Activated gamma-delta T cell treated with anti-CD3 and anti-CD28 coated beads, Interleukin-2, amount 50 U/mL, for 16 hours (primary cell): Measurements from ENCODE around the gene CYB5A.

ENCODE experiments used
- DNase-seq: peaks from one replicate; pipeline ENCODE4 v3.0.0-alpha.2; 2020; ENCODE audit warnings: low read depth

Gene CYB5A

DNA sequence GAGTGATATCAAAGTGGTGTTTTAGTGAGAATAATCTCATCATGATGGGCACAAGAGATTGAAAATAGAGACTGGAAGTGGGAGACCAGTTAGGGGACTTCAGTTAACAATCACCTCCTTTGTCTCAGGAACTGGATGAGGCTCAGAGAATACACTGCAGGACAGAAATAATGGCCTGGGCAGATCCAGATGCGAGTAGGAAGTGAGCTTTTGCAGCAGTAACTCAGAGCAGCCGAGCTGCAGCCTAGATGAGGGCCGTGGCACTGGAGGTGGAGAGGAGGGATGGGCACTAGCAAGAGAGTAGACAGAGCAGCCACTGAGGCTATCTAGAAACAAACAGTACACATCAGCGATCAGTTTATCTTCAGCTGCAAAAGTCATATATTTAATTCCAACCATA, 48.6 kb downstream of the CYB5A start:
- DNase-seq = no peak

DNA sequence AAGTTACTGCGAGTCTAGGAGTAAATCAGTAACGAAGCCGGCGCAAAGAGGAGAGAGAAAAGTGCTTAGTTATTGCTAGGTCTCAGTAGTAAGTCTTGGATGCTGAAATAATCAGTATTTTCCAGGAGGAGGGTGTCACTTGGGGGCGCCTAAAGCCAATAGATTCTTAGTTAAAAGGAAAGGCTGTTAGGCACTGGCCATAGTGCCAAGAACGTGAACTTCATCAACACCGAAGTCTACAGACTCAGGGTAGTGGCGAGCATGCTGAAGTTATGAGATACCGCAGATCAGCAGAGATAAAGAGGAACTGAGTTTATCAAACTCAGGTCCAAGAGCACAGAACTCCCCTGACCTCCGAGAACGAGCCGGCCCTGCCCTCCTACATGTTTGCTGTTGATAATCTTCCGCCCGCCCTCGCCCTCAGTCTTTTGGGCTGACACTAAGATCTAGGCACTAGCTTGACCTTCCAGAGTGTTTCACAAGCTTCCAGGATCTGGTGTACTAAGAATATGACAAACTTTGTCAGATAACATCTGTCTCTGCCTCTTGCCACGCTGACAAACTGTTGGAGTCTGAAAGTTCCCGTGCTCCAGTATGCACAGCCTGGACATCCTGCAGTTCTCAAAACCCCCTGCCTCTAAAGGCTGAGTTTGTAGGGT, 49.2 kb downstream of the CYB5A start:
- no peak for DNase-seq

DNA sequence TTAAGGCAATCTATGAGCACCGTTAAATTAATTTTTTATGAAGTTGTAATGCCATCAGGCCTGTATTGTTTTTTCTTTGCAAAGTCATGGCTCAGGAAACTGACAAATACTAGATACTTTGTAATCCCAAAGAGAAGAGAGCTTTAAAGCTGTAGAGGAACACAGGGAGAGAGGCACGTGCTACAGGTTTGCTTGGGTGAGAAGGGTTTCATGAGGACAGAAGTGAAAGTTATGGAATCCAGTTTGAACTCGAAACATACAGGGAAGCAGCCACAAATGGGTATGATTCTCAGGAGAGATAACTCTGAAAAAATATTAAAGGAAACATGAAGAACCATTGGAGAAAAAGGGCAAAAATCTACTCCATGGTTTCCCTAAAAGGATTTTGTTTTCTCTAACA, 49.8 kb downstream of the CYB5A start:
- DNase-seq = no peak

DNA sequence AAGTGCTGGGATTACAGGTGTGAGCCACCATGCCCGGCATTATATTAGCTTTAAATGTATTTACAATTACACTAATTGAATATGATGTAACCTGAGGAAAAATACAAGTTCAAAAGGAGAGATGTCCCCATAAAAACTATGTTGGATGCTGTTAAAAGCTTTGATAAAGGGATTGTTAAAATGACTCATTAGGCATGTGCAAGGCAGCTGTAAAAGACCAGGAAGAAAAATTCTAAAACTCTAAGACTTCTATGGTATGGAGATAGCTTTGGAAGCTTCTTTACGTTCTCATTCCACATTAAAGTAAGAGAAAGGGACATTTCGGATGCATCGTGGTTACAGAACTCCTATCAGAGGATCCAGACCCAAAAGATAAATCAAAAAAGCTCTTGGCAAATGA, 50.3 kb downstream of the CYB5A start:
- no peak for DNase-seq

DNA sequence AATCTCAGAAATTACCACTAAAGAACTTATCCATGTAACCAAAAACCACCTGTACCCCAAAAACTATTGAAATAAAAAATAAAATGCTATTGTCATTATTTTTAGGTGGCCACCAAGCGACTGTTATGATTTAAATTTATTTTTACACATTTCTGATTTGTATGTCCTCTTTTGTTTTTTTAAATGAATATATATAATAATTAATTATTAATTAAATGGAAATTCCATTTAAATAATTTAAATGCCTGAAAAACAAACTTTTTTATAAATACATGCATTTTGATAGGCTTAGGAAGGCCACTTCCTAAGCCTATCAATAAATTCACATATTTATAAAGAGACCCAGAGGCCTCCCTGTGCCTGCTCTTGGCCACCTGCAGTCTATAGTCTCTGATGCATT, 52.2 kb downstream of the CYB5A start:
- no peak for DNase-seq

DNA sequence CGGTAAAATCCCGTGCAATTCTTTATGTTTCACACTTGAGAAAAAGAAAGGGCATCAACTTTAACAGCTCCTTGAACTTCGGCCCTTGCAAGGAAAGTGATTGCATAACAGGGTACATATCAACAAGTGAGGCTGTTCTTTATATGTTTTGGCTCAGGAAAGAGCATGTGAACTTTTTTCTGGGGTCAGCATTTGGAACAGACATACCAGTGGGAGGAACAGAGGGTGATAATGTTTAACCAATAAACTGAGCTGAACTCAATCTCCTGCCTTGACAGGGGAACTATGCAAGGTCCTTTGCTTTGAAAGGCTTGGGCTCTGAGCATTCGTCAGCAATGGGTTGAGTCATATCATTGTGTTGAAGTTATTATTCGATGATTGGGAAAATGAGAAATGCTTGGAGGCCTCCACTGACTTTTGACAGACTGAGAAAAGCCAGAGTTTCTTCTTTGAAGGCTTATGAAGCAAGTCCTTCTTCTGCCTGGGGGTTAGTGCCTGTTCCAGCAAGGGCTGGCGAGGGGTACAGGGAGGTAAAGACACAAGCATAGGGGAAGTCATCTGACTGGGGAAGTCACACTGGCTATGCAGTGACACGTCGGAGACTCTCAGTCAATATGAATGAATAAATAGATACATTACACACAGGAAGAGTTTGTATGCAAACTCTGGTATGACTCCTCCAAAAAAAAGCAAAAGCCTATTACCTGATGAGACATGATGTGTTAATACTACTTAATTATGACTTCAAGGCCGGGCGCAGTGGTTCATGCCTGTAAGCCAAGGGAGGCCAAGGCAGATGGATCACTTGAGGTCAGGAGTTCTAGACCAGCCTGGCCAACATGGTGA, 57.2 kb downstream of the CYB5A start:
- DNase-seq = no peak

DNA sequence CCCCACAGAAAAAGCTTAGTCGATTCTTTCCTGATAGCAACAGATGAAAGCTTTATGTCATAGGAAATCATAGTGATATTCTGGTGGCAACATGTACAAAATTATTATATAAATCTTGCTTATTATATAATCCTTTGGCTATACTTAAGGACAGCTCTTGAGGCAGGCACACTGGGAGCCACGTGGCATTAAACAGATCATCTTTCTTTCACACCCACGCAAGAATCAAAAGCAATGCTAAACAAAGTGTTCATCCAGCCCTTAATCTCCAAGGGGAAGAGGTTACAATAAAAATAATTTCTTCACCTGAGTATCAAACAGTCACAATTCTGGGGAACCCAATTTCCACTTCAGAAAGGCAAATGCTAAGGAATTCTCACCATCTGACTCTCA, 57.8 kb downstream of the CYB5A start:
- DNase-seq = no peak

DNA sequence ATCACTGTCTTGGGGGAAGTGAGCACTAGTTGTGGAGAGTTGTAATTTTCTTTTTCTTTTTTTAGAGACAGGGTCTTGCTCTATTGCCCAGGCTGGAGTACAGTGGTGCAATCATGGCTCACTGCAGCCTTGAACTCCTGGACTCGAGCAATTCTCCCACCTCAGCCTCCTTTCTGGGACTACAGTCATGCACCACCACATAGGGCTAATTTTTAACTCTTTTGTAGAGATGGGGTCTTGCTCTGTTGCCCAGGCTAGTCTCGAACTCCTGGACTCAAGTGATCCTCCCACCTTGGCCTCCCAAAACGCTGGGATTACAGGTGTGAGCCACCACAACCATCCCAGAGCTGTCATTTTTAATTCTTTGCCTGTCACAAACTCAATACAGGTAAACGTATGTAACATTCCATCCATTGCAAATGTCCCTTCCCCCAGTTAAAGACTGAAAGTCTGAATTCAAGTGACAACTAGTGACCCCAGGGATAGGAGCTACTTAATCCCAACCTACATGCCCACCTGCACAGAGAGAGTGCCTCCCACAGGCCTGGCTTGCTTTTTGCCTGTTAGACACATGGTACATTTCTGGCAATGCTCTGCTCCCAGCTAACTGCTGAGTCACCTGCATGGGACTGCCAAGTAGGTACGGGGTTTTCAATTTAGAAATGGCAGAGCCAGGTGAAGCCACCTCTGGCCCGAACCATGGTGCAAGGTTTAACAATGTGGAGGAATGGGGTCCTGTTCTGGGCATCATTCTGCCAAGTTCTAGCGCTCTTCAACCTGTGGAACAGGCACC, 60.6 kb downstream of the CYB5A start:
- DNase-seq = no peak

DNA sequence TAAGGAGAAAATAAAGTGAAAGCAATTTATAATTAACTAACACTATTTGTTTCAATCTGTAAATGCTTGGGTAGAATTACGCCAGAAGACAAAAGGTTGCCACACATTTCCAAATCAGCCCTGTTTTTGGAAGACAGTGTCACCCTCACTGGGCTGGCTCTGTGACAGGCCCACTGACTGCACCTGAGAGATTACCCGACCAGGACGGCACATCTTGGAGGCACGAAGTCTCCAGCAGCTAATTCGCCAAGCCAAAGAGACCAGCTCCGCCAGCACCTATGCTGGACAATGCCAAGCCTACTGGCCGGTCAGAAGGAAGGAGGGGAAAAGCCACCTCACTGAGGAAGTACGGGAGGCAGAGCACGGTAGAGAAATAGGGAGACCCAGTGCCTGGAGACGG, 61.9 kb downstream of the CYB5A start:
- DNase-seq = no peak

DNA sequence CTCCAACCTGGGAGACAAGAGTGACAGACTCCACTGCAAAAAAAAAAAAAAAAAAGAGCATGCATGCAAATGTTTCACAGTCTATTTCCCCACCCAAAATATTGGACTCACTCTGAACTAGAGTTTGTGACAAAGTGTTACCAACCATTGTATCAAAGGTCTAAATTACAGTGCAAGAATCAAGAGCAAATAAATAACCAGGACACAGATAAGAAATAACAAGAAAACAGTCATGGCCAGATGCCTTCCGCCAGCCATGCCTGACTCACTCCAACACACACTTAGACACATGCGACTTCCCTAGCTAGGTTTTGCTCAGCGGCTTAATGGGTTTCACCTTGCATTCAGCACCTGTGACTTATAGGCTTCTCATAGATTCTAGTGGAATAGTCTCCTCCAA, 62.8 kb downstream of the CYB5A start:
- DNase-seq = no peak

DNA sequence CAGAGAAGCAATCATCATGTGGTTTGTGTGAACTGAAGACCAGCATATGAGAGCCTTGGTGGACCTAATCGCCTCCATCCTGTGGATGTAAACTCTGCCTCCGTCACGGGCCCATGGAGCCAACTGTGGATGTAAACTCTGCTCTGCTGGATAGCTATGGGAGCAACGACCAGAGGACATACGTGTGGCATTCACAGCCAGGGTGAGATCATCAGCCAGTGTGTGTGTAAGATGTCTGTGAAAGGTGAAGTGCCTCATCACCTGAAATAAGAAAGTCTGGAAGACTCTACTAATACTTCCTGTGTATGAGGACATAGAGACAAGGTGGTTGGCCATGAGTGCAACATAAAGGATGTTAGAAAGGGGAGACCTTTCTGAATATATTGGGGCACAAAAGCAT, 63.5 kb downstream of the CYB5A start:
- no peak for DNase-seq

DNA sequence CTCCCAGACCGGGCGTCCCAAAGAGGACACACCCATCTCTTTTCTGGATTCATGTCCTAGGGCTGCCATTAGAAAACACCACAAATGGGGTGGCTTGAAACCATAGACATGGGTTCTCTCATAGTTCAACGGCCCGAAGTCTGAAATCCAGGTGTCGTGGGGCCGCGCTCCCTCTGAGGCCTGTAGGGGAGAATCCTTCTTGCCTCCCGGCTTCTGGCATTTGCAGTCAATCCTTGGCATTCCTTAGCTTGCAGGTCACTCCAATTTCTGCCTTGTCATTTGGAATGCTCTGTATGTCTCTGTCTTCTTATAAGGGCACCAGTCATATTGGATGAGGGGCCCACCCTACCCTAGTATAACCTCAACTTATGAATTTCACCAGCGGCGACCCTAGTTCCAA, 65.1 kb downstream of the CYB5A start:
- no peak for DNase-seq

DNA sequence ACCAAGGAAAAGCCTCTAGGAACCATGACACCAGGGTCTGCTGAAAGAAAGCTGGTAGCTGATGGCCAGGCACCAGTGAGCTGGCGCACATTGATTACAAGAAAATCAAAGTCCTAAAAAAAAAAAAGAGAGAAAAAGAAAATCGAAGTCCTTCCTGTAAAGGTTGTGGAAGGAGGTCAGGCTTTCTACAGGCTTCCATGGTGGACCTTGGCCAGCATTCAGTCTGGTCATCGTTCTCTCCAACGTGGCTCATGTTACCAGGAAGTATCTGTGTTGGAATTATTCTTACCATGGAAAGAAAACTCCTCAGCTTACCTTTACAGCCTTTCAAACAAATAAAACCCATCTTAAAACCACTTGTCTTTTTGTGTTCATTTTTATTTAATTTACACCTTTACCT, 65.6 kb downstream of the CYB5A start:
- DNase-seq = no peak

DNA sequence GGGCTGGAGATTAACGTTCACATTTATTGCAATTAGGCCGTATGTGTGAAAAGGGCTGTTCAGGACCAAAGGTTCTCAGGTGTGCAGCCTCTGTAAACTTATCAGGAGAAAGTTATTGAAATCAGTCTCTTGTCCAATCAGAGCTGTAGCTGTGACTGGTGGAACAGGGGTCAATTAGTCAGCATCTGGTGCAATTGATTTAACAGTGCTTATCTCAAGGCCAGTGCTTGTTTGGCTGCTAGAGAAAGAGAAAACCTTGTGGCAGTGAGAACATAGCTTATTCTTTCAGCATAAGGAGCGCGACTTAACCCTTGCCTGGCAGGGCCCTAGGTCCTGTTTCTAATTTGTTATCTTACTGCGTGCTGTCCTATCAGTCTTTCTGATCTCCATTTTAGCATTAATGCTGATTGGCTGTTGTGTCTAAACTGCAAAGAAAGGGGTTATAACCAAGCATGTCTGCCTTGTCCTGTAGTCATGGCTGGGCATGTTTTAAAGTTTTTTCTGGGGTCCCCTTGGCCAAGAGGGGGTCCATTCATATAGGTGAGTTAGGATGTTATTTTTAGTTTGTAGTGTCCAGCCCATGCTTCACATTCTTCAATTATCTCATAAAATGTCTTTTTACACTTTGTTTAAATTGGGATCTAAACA, 66.4 kb downstream of the CYB5A start:
- no peak for DNase-seq

DNA sequence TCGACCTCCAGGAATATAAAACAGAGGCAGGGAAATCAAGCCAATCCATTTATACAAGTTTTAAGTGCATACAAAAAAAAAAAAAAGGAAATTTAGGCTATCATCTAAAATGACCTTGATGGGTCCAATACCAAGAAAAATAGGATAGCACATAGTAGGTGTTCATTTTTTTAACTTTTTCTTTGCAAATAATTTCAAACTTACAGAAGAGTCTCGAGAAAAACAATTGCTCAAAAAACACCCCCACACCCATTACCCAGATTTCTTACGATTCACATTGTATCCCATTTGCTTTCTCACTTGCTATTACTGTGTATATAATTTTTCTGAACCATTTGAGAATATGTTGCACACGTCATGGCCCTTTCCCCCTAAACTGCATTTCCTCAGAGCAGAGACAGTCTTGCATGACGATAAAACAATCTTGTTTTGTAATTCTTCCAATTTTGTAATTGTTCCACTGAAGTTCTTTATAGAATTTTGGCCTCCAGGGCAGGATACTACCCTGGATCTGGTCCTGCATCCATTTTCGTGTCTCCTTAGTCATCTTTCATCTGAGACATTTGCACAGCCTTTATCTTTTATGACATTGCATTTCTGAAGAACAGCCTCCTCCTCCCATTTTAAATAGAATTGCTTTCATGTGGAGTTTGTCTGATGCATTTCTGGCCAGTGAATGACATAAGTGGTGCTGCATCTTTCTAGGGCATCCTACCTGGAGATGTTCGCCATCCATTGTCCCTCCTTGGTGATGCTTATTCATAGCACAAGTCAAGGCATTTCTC, 68.9 kb downstream of the CYB5A start:
- DNase-seq = no peak

DNA sequence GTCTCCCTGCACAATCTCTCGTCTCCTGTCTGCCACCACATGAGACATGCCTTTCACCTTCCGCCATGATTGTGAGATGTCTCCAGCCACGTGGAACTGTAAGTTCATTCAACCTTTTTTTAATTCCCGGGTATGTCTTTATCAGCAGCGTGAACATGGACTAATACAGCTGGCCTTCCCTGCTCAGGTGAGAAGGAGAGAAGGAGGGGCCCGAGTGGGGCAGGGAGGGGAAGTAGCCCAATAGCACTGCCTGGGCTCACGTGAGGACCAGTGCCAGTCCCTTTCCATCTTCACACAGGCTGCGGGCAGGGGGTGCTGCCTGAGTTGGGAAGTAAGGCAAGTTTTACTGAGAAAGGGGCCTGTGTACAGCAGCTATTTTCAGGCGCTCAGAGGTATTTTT, 70.7 kb downstream of the CYB5A start:
- no peak for DNase-seq

DNA sequence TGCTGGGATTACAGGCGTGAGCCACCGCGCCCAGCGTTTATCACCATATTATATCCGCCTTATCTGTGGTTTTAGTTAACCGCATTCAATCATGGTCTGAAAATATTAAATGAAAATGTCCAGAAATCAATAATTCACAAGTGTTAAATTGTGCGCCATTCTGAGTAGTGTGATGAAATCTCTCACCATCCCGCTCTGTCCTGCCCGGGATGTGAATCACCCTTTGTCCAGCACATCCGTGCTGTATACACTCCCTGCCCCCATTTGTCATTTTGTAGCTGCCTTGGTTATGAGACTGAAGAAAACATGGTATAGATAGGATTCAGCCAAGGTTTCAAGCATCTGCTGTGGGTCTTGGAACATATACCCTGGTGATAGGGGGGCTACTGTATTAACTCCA, 72.7 kb downstream of the CYB5A start:
- DNase-seq = no peak

DNA sequence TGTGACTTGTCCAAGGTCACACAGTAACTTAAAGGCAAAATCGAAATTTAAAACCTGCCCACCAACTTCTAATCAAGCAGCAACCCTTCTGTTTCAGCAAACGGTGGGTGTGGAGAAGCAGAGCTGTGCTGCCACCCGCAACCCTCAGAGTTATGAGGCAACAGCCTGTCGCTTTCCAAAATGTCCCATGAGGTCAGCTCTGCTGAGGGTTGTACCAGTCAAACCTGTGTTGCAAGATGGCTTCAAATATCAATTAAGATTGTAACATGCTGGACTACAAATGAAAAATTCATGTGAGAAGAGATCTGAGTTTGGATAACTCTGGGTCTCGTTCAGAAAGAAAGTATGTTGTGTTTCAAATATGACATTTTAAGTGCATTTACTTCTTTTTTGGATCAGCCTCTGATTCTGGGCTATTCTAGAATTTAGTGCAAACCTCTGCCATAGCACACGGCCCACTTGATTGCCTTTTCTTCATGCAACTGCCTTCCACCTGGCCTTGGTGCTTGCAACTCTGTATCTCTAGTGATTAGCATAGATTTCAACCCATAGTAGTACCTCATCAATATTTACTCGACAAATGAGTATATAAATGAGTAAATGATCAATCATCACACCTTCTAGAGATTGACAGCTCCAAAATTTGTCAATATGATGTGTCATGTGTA, 74.2 kb downstream of the CYB5A start:
- no peak for DNase-seq

DNA sequence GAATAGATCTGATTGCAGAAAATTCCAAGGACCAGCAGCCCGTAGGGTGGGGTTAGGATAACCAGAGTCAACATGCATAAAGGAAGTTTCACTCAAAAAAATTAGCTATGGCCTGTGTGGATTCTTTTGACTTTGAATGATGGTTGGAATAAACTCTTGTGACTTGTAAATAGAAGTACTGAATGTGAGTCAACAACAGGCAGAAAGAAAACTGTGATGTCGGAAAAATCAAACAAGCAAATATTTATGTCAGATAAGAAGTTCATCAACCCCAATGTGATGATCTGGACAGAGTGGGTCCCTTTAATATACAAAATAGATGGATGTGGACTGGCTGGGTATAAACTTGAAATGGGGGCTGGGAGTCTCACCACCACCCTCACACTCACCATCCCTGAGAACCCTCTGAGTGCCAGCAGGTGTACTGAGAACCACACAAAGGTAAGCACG, 75.1 kb downstream of the CYB5A start:
- DNase-seq = no peak

DNA sequence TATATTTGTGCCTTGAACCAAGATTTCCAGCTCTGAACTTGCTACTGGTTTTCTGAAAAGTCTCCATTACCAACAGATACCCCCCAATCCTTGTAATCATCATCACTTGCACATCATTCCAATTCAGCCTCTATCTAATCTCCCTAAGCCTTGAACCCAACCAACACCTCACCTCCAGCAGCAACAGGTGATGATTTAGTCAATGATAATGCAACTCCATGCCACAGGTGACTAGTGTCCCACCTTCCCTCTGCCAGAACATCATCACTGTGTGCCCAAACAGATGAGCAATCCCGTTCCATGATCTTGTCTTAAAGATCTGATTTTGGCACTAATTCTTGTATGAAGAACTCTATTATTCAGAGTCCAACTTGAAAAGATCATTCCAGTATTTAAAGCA, 75.9 kb downstream of the CYB5A start:
- DNase-seq = no peak

DNA sequence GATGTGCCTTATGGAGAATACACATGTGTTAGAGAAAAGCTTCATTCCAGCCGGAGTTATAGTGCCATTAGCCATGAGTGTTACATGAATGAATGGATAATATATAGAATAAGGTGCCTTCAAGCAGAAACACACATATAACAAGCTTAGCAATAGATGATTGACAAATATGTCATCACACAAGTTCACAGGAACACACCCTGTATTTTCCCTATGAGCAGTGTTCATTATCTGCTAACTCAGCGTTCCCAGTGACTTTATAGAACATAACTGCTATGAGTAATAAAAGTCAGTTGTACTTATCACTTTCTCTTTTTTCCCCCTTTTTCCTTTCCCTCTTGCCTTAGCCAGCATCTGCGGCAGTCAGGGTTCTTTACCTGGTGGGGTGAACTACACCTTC, 78.3 kb downstream of the CYB5A start:
- DNase-seq = no peak
